ENCODE results near the gene ERICH2.

The ERICH2 gene

GRCh38 chr2:170822290-170823087 lies 52.3 kb downstream of the ERICH2 start:
- TF ChIP-seq TCF12 (IDR thresholded peaks at IDR 0.05; ENCODE audit: low read depth) = no peak
- TF ChIP-seq NFIC (IDR thresholded peaks at IDR 0.05) = no peak
- no peak for TF ChIP-seq EP300 (IDR thresholded peaks at IDR 0.05; ENCODE audit: borderline replicate concordance)
- TF ChIP-seq TEAD4 (IDR thresholded peaks at IDR 0.05) = no peak
- TF ChIP-seq RAD21 (IDR thresholded peaks at IDR 0.05; ENCODE audit: low read depth) = no peak
- no peak for TF ChIP-seq CEBPB (IDR thresholded peaks at IDR 0.05)
- TF ChIP-seq MAX (IDR thresholded peaks at IDR 0.05) = no peak
- no peak for TF ChIP-seq ZBTB7A (IDR thresholded peaks at IDR 0.05; ENCODE audit: low read depth)
- TF ChIP-seq USF1 (IDR thresholded peaks at IDR 0.05) = no peak
- TF ChIP-seq YY1 (IDR thresholded peaks at IDR 0.05; ENCODE audit: low read depth) = no peak

GRCh38 chr2:170823088-170823897 lies 53.1 kb downstream of the ERICH2 start:
- TF ChIP-seq EGR1 (IDR thresholded peaks at IDR 0.05) = no peak
- no peak for TF ChIP-seq NFIC (IDR thresholded peaks at IDR 0.05)
- TF ChIP-seq ZBTB7A (IDR thresholded peaks at IDR 0.05; ENCODE audit: low read depth) = no peak
- TF ChIP-seq TAF1 (IDR thresholded peaks at IDR 0.05; ENCODE audit: low read depth) = no peak
- no peak for TF ChIP-seq FOXM1 (IDR thresholded peaks at IDR 0.05; ENCODE audit: borderline replicate concordance, low read depth)
- TF ChIP-seq CREB1 (IDR thresholded peaks at IDR 0.05; ENCODE audit: low read depth) = no peak
- no peak for TF ChIP-seq TEAD4 (IDR thresholded peaks at IDR 0.05)
- no peak for TF ChIP-seq USF1 (IDR thresholded peaks at IDR 0.05)

GRCh38 chr2:170823898-170824215 lies 53.7 kb downstream of the ERICH2 start:
- TF ChIP-seq RAD21 (IDR thresholded peaks at IDR 0.05; ENCODE audit: low read depth) = no peak
- TF ChIP-seq REST (IDR thresholded peaks at IDR 0.05; ENCODE audit: low read depth) = no peak
- no peak for TF ChIP-seq ZBTB7A (IDR thresholded peaks at IDR 0.05; ENCODE audit: low read depth)
- TF ChIP-seq TCF12 (IDR thresholded peaks at IDR 0.05; ENCODE audit: low read depth) = no peak
- no peak for TF ChIP-seq FOXM1 (IDR thresholded peaks at IDR 0.05; ENCODE audit: borderline replicate concordance, low read depth)

- no peak for TF ChIP-seq EP300 (IDR thresholded peaks at IDR 0.05; ENCODE audit: borderline replicate concordance)
- no peak for TF ChIP-seq CREB1 (IDR thresholded peaks at IDR 0.05; ENCODE audit: low read depth)
- no peak for TF ChIP-seq RAD21 (IDR thresholded peaks at IDR 0.05; ENCODE audit: low read depth)
- no peak for TF ChIP-seq TAF1 (IDR thresholded peaks at IDR 0.05; ENCODE audit: low read depth)
- TF ChIP-seq USF1 (IDR thresholded peaks at IDR 0.05) = no peak
- TF ChIP-seq CEBPB (IDR thresholded peaks at IDR 0.05) = no peak
- no peak for TF ChIP-seq EGR1 (IDR thresholded peaks at IDR 0.05)
- TF ChIP-seq NFIC (IDR thresholded peaks at IDR 0.05) = no peak
- TF ChIP-seq YY1 (IDR thresholded peaks at IDR 0.05; ENCODE audit: low read depth) = no peak
- no peak for TF ChIP-seq FOXM1 (IDR thresholded peaks at IDR 0.05; ENCODE audit: borderline replicate concordance, low read depth)
- TF ChIP-seq MAX (IDR thresholded peaks at IDR 0.05) = no peak
- no peak for TF ChIP-seq ZBTB7A (IDR thresholded peaks at IDR 0.05; ENCODE audit: low read depth)
- TF ChIP-seq TCF12 (IDR thresholded peaks at IDR 0.05; ENCODE audit: low read depth) = no peak
- no peak for TF ChIP-seq TEAD4 (IDR thresholded peaks at IDR 0.05)
- no peak for TF ChIP-seq REST (IDR thresholded peaks at IDR 0.05; ENCODE audit: low read depth)
These were observed 54.4 kb downstream of the ERICH2 start for GRCh38 chr2:170824526-170825015.
